ENCODE data around the gene TPH1.

GRCh38 chr11:18046116-18046777 lies at the start of gene TPH1:
- no peak for TF ChIP-seq ZNF24 (IDR thresholded peaks at IDR 0.05)
- TF ChIP-seq CHD2 (IDR thresholded peaks at IDR 0.05; ENCODE audit: borderline replicate concordance, low read depth, low read length) = no peak
- no peak for TF ChIP-seq SRF (IDR thresholded peaks at IDR 0.05; ENCODE audit: low read depth in 2 of 2, low read length in 2 of 2)
- no peak for TF ChIP-seq RAD21 (IDR thresholded peaks at IDR 0.05; ENCODE audit: insufficient read depth, low read depth, low read length)
- TF ChIP-seq, protein P1, sequence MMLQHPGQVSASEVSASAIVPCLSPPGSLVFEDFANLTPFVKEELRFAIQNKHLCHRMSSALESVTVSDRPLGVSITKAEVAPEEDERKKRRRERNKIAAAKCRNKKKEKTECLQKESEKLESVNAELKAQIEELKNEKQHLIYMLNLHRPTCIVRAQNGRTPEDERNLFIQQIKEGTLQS (IDR thresholded peaks at IDR 0.05; ENCODE audit: borderline replicate concordance, extremely low read depth, low read depth, low read length) = no peak
- TF ChIP-seq HCFC1 (IDR thresholded peaks at IDR 0.05; ENCODE audit: low read length) = no peak
